Mesenchymal stem cell (in vitro differentiated cells and primary cell): ENCODE measurements around the gene ACSS1.

Source experiments
- DNase-seq: peaks from one replicate; pipeline ENCODE4 v3.0.0-alpha.2; 2013
- H2AFZ ChIP-seq: one replicate; pipeline ENCODE4 v1.6.1; 2013; ENCODE audit warnings: low read depth, mild to moderate bottlenecking, control low read depth, inconsistent platforms, low read length, moderate library complexity
- H2AK5ac ChIP-seq: 2 replicates; pipeline ENCODE4 v1.6.1; 2013; ENCODE audit warnings: low read length, moderate library complexity, mild to moderate bottlenecking, inconsistent platforms; ENCODE audit not compliant: severe bottlenecking
- H2BK120ac ChIP-seq: one replicate; pipeline ENCODE4 v1.6.1; 2013; ENCODE audit warnings: low read depth, mild to moderate bottlenecking, inconsistent platforms, low read length, moderate library complexity
- H2BK12ac ChIP-seq, 2 experiments: one replicate each; pipeline ENCODE4 v1.6.1; 2013; ENCODE audit warnings: inconsistent platforms in 2 of 2, low read length in 2 of 2, mild to moderate bottlenecking in 2 of 2, moderate library complexity in 2 of 2, control low read depth in 1 of 2
- H2BK15ac ChIP-seq: one replicate; pipeline ENCODE4 v1.6.1; 2013; ENCODE audit warnings: mild to moderate bottlenecking, low read depth, inconsistent platforms; ENCODE audit not compliant: poor library complexity, severe bottlenecking
- H2BK5ac ChIP-seq: 2 replicates; pipeline ENCODE4 v1.6.1; 2013; ENCODE audit warnings: low read depth, mild to moderate bottlenecking, low read length, control low read depth, inconsistent platforms; ENCODE audit not compliant: poor library complexity, severe bottlenecking
- H3K14ac ChIP-seq, 2 experiments: one replicate each; pipeline ENCODE4 v1.6.1; 2013; ENCODE audit warnings: inconsistent platforms in 2 of 2, low read length in 2 of 2, control low read depth in 1 of 2, mild to moderate bottlenecking in 1 of 2, moderate library complexity in 1 of 2
- H3K18ac ChIP-seq, 2 experiments: one replicate each; pipeline ENCODE4 v1.6.1; 2013; ENCODE audit warnings: inconsistent platforms in 2 of 2, low read length in 2 of 2, control low read depth in 1 of 2, low read depth in 1 of 2, mild to moderate bottlenecking in 1 of 2
- H3K23ac ChIP-seq, 2 experiments: one replicate each; pipeline ENCODE4 v1.6.1; 2013; ENCODE audit warnings: inconsistent platforms in 2 of 2, low read length in 2 of 2, mild to moderate bottlenecking in 2 of 2, moderate library complexity in 2 of 2, control low read depth in 1 of 2
- H3K27ac ChIP-seq: 2 replicates; pipeline ENCODE4 v1.5.1; 2013; ENCODE audit warnings: mild to moderate bottlenecking, moderate library complexity, low read length, control low read depth, inconsistent platforms; ENCODE audit not compliant: poor library complexity, severe bottlenecking
- H3K27me3 ChIP-seq, 2 experiments: 2 replicates each; pipeline versions ENCODE4 v1.6.1 to v1.7.0; 2013; ENCODE audit warnings: low read length in 2 of 2, mild to moderate bottlenecking in 2 of 2, moderate library complexity in 2 of 2, control low read depth in 1 of 2, inconsistent platforms in 1 of 2; ENCODE audit not compliant: control insufficient read depth in 1 of 2, insufficient read depth in 1 of 2
- H3K36me3 ChIP-seq, 2 experiments: 2 replicates each; pipeline versions ENCODE4 v1.6.1 to v1.7.0; 2013; ENCODE audit warnings: low read length in 2 of 2, control low read depth in 1 of 2, inconsistent platforms in 1 of 2, low read depth in 1 of 2, mild to moderate bottlenecking in 1 of 2; ENCODE audit not compliant: insufficient read depth in 2 of 2, control insufficient read depth in 1 of 2
- H3K4ac ChIP-seq, 2 experiments: one replicate each; pipeline ENCODE4 v1.6.1; 2013; ENCODE audit warnings: inconsistent platforms in 2 of 2, low read length in 2 of 2, mild to moderate bottlenecking in 2 of 2, moderate library complexity in 2 of 2, control low read depth in 1 of 2, low read depth in 1 of 2
- H3K4me1 ChIP-seq: 2 replicates; pipeline ENCODE4 v1.6.1; 2013; ENCODE audit warnings: low read depth, low read length, control low read depth; ENCODE audit not compliant: control insufficient read depth, insufficient read depth
- H3K4me2 ChIP-seq: 2 replicates; pipeline ENCODE4 v1.6.1; 2013; ENCODE audit warnings: low read length, mild to moderate bottlenecking, inconsistent platforms; ENCODE audit not compliant: poor library complexity, severe bottlenecking
- H3K4me3 ChIP-seq, 2 experiments: 2 replicates each; pipeline versions ENCODE4 v1.5.1 to v1.7.0; 2013; ENCODE audit warnings: low read length in 2 of 2, mild to moderate bottlenecking in 2 of 2, control low read depth in 1 of 2, low read depth in 1 of 2; ENCODE audit not compliant: insufficient read depth in 1 of 2
- H3K79me1 ChIP-seq: replicated peaks from 2 replicates; pipeline ENCODE4 v1.6.1; 2013; ENCODE audit warnings: mild to moderate bottlenecking, control low read depth, low read length, inconsistent platforms; ENCODE audit not compliant: poor library complexity, severe bottlenecking
- H3K9ac ChIP-seq: 2 replicates; pipeline ENCODE4 v1.7.0; 2013; ENCODE audit warnings: mild to moderate bottlenecking, low read length, moderate library complexity
- H3K9me3 ChIP-seq: 2 replicates; pipeline ENCODE4 v1.7.0; 2013; ENCODE audit warnings: mild to moderate bottlenecking, low read length; ENCODE audit not compliant: control insufficient read depth
- H4K8ac ChIP-seq: one replicate; pipeline ENCODE4 v1.6.1; 2013; ENCODE audit warnings: inconsistent platforms, mild to moderate bottlenecking, low read length, moderate library complexity
- H4K91ac ChIP-seq: one replicate; pipeline ENCODE4 v1.6.1; 2013; ENCODE audit warnings: mild to moderate bottlenecking, low read length, inconsistent platforms
- WGBS: methylation state at CpG from one replicate; pipeline ENCODE4 v1.1.7; 2013; ENCODE audit warnings: mixed read lengths; 5-methylcytosine and 5-hydroxymethylcytosine counted together

ACSS1 gene

GRCh38 chr20:25097498-25097897, 39.6 kb upstream of the ACSS1 start:
- H2BK12ac ChIP-seq = no peak overlapping the region
- H2AFZ ChIP-seq = no peak overlapping the region
- H4K91ac ChIP-seq = no peak overlapping the region
- no peak overlapping the region for H2AK5ac ChIP-seq
- no peaks in the 10 kb centered on the region for H3K79me1 ChIP-seq
- H3K23ac ChIP-seq = no peak overlapping the region
- no peak overlapping the region for H3K4ac ChIP-seq
- no peak overlapping the region for H3K14ac ChIP-seq
- H2BK15ac ChIP-seq = no peak overlapping the region
- H3K9me3 ChIP-seq = no peaks in the 10 kb centered on the region
- H3K4me1 ChIP-seq = no peaks in the 10 kb centered on the region
- no peak overlapping the region for H2BK120ac ChIP-seq
- no peak overlapping the region for H3K4me2 ChIP-seq
- no peak overlapping the region for H3K27ac ChIP-seq
- WGBS = 15% methylated on average over 2 of the region's 2 CpGs
- no peak overlapping the region for H3K4me3 ChIP-seq
- H3K9ac ChIP-seq = no peak overlapping the region
- no peak overlapping the region for H3K18ac ChIP-seq
- H2BK5ac ChIP-seq = no peak overlapping the region
- peaks cover 19 to 61% of the 10 kb centered on the region in 2 experiments for H3K27me3 ChIP-seq
- H4K8ac ChIP-seq = no peak overlapping the region
- DNase-seq = no peak
- no peaks in the 10 kb centered on the region for H3K36me3 ChIP-seq

GRCh38 chr20:25090492-25091429, 32.8 kb upstream of the ACSS1 start:
- Histone ChIP-seq H3K4ac (no peak overlapping the region), H3K14ac (no peak overlapping the region), H4K91ac (no peak overlapping the region), H3K9me3 (no peaks in the 10 kb centered on the region), H2AK5ac (no peak overlapping the region), H2BK15ac (no peak overlapping the region), H3K79me1 (no peaks in the 10 kb centered on the region), H4K8ac (no peak overlapping the region), H3K9ac (no peak overlapping the region), H2BK5ac (no peak overlapping the region), H3K4me1 (no peaks in the 10 kb centered on the region), H3K4me2 (no peak overlapping the region), H3K36me3 (no peaks in the 10 kb centered on the region), H3K23ac (no peak overlapping the region), H3K4me3 (peak overlapping the region in 1 of 2 experiments; percentile 1), H3K18ac (no peak overlapping the region), H2BK120ac (no peak overlapping the region), H2BK12ac (no peak overlapping the region), H3K27ac (no peak overlapping the region), H3K27me3 (peaks cover 63 to 83% of the 10 kb centered on the region in 2 experiments), H2AFZ (no peak overlapping the region)
- DNase-seq = no peak
- WGBS = 74% methylated on average over 13 of the region's 14 CpGs

GRCh38 chr20:25089662-25090061, 31.7 kb upstream of the ACSS1 start:
- DNase-seq = no peak
- Histone ChIP-seq H3K4me1 (no peaks in the 10 kb centered on the region), H3K4me3 (no peak overlapping the region), H3K4ac (no peak overlapping the region), H3K27me3 (peaks cover 71 to 84% of the 10 kb centered on the region in 2 experiments), H3K23ac (no peak overlapping the region), H4K91ac (no peak overlapping the region), H2AK5ac (no peak overlapping the region), H4K8ac (no peak overlapping the region), H3K79me1 (no peaks in the 10 kb centered on the region), H3K14ac (no peak overlapping the region), H3K18ac (no peak overlapping the region), H2BK5ac (no peak overlapping the region), H3K27ac (no peak overlapping the region), H3K36me3 (no peaks in the 10 kb centered on the region), H2BK12ac (no peak overlapping the region), H3K4me2 (no peak overlapping the region), H3K9me3 (no peaks in the 10 kb centered on the region), H2AFZ (no peak overlapping the region), H3K9ac (no peak overlapping the region), H2BK15ac (no peak overlapping the region), H2BK120ac (no peak overlapping the region)
- WGBS = 77% methylated on average over 12 of the region's 12 CpGs

GRCh38 chr20:25089096-25089495, 31.2 kb upstream of the ACSS1 start:
- Histone ChIP-seq H3K79me1 (no peaks in the 10 kb centered on the region), H3K27me3 (peaks cover 77 to 87% of the 10 kb centered on the region in 2 experiments), H2BK12ac (no peak overlapping the region), H3K27ac (no peak overlapping the region), H3K9me3 (no peaks in the 10 kb centered on the region), H2AFZ (no peak overlapping the region), H3K4ac (no peak overlapping the region), H4K91ac (no peak overlapping the region), H2AK5ac (no peak overlapping the region), H2BK5ac (no peak overlapping the region), H3K4me3 (no peak overlapping the region), H4K8ac (no peak overlapping the region), H3K18ac (no peak overlapping the region), H3K4me2 (no peak overlapping the region), H2BK120ac (no peak overlapping the region), H2BK15ac (no peak overlapping the region), H3K23ac (no peak overlapping the region), H3K4me1 (no peaks in the 10 kb centered on the region), H3K36me3 (no peaks in the 10 kb centered on the region), H3K14ac (no peak overlapping the region), H3K9ac (no peak overlapping the region)
- no peak for DNase-seq
